HepG2 (cell line): ENCODE data around the gene ZSCAN31. TPM values are rescaled to one million over a fixed set of nuclear protein-coding genes. Genes with fewer than 3 reads are reported as not detected.

Experiments used
- GABPA ChIP-seq, 2 experiments: IDR thresholded peaks; 2 replicates each; pipeline ENCODE4 v1.6.1; 2011 to 2016; ENCODE audit warnings: low read depth in 2 of 2, low read length in 1 of 2, missing biosample characterization in 1 of 2, missing genetic modification characterization in 1 of 2
- KLF12 ChIP-seq: sonication (generic); formaldehyde crosslinking; IDR thresholded peaks from 2 replicates; pipeline ENCODE4 v1.4.0; 2020; ENCODE audit warnings: missing genetic modification reagents, borderline replicate concordance
- NR2F6 ChIP-seq, 2 experiments: IDR thresholded peaks; 2 replicates each; pipeline ENCODE4 v1.6.1; 2016; ENCODE audit warnings: antibody characterized with exemption in 1 of 2, mild to moderate bottlenecking in 1 of 2
- PHF21A ChIP-seq: sonication (generic); formaldehyde crosslinking; IDR thresholded peaks from 2 replicates; pipeline ENCODE4 v1.5.0; 2020; ENCODE audit warnings: mild to moderate bottlenecking, missing genetic modification reagents
- RXRA ChIP-seq: sonication (generic); formaldehyde crosslinking; IDR thresholded peaks from 2 replicates; pipeline ENCODE4 v1.5.1; 2020; ENCODE audit warnings: missing genetic modification reagents
- SNAPC5 ChIP-seq: sonication (generic); formaldehyde crosslinking; IDR thresholded peaks from 2 replicates; pipeline ENCODE4 v1.8.1; 2023; ENCODE audit warnings: mild to moderate bottlenecking, missing genetic modification reagents, borderline replicate concordance
- SOX5 ChIP-seq: IDR thresholded peaks from 2 replicates; pipeline ENCODE4 v1.6.1; 2016; ENCODE audit warnings: borderline replicate concordance
- SOX6 ChIP-seq, 2 experiments: fragments of 450-650 bp in 1 of 2; sonication (generic) in 1 of 2; formaldehyde crosslinking in 1 of 2; IDR thresholded peaks; 2 replicates each; pipeline versions ENCODE4 v1.4.0 to v1.6.1; 2017 to 2020; ENCODE audit warnings: antibody characterized with exemption in 1 of 2, mild to moderate bottlenecking in 1 of 2, missing genetic modification reagents in 1 of 2
- THAP8 ChIP-seq: sonication (generic); formaldehyde crosslinking; IDR thresholded peaks from 2 replicates; pipeline ENCODE4 v1.5.1; 2020; ENCODE audit warnings: missing genetic modification reagents, mild to moderate bottlenecking, borderline replicate concordance
- ZKSCAN5 ChIP-seq: sonication (generic); formaldehyde crosslinking; IDR thresholded peaks from 2 replicates; pipeline ENCODE4 v1.5.1; 2020; ENCODE audit warnings: mild to moderate bottlenecking, missing genetic modification reagents
- ZNF136 ChIP-seq: sonication (generic); formaldehyde crosslinking; IDR thresholded peaks from 2 replicates; pipeline ENCODE4 v1.8.1; 2022; ENCODE audit warnings: low read depth, mild to moderate bottlenecking, moderate library complexity, missing genetic modification reagents
- ZNF17 ChIP-seq: sonication (generic); formaldehyde crosslinking; IDR thresholded peaks from 2 replicates; pipeline ENCODE4 v1.5.0; 2020; ENCODE audit warnings: mild to moderate bottlenecking, missing genetic modification reagents
- ZNF180 ChIP-seq: sonication (generic); formaldehyde crosslinking; IDR thresholded peaks from 2 replicates; pipeline ENCODE4 v1.4.0; 2020; ENCODE audit warnings: low read depth, missing genetic modification reagents, borderline replicate concordance
- ZNF337 ChIP-seq: sonication (generic); formaldehyde crosslinking; IDR thresholded peaks from 2 replicates; pipeline ENCODE4 v1.5.1; 2020; ENCODE audit warnings: missing genetic modification reagents, low read depth, mild to moderate bottlenecking, borderline replicate concordance
- ZNF83 ChIP-seq: sonication (generic); formaldehyde crosslinking; IDR thresholded peaks from 2 replicates; pipeline ENCODE4 v1.4.0; 2020; ENCODE audit warnings: missing genetic modification reagents, mild to moderate bottlenecking, borderline replicate concordance
- ZNF839 ChIP-seq: sonication (generic); formaldehyde crosslinking; IDR thresholded peaks from 2 replicates; pipeline ENCODE4 v1.4.0; 2020; ENCODE audit warnings: missing genetic modification reagents, mild to moderate bottlenecking, borderline replicate concordance
- polyA plus RNA-seq, 8 experiments: library from polyadenylated mRNA; depleted of rRNA in 3 of 8; stranded (reverse) in 7 of 8; unstranded in 1 of 8; fragments of >200 nt; fragmentation: Illumina TruSeq in 4 of 8; extraction: Trizol in 4 of 8; gene quantifications; 2 replicates each; pipeline versions ENCODE4 v1.2.1 to v1.2.3, GENCODE V29; 2011 to 2016; ENCODE audit warnings: low read depth in 4 of 8, missing spikeins in 1 of 8, mixed read lengths in 1 of 8; ENCODE audit not compliant: insufficient read depth in 1 of 8
- total RNA-seq, 5 experiments: library from RNA; depleted of rRNA; stranded (reverse); fragments of >200 nt; fragmentation: Illumina TruSeq; extraction: Trizol; gene quantifications; 2 replicates each; pipeline ENCODE4 v1.2.3, GENCODE V29; 2016; ENCODE audit warnings: low read depth in 1 of 5
- TF ChIP-seq, protein P1 (sequence below): sonication (generic); formaldehyde crosslinking; IDR thresholded peaks from 2 replicates; pipeline ENCODE4 v1.4.0; 2020; ENCODE audit warnings: mild to moderate bottlenecking, missing genetic modification reagents
- TF ChIP-seq, protein P2 (sequence below): sonication (generic); formaldehyde crosslinking; IDR thresholded peaks from 2 replicates; pipeline ENCODE4 v1.4.0; 2020; ENCODE audit warnings: missing genetic modification reagents
- TF ChIP-seq, protein P3 (sequence below): sonication (generic); formaldehyde crosslinking; IDR thresholded peaks from 2 replicates; pipeline ENCODE4 v1.5.0; 2020; ENCODE audit warnings: mild to moderate bottlenecking, missing genetic modification reagents

ZSCAN31 gene
- total and polyA plus RNA-seq, 2 of the 13 experiments (the other 11 are each of a cell fraction or from before 2014, with no cell fraction given): 5.3 to 6.2 TPM

DNA sequence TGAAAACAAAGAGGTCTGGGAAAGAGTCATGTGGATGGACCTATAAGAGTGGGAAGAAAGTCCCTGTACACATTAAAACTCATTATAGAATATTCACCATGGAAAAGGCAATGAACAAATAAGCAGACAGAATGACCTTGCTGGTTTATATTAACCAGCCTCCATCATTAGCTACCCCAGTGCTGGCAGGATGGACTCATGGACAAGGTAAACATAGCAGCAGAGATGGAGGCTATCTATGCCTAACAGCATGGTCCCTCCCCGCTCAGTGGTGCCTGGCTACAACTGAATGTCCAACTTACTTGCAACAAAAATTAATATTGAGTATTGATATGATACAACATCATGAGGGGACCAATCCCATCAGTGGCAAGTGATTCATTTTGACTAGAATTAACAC is 9.3 kb upstream of the ZSCAN31 start (continued):
- TF ChIP-seq, protein P1, sequence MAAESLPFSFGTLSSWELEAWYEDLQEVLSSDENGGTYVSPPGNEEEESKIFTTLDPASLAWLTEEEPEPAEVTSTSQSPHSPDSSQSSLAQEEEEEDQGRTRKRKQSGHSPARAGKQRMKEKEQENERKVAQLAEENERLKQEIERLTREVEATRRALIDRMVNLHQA (CRISPR knock-in tag): no peak
- TF ChIP-seq ZKSCAN5 (CRISPR knock-in tag) (no peak), ZNF839 (no peak), THAP8 (no peak), ZNF337 (CRISPR knock-in tag) (no peak), NR2F6 (IDR thresholded peaks at IDR 0.05) (no peak), NR2F6 (CRISPR knock-in tag; IDR thresholded peaks at IDR 0.05) (peak; percentile 36; the same call in 1 of the 2 replicates), ZNF83 (CRISPR knock-in tag) (no peak), ZNF17 (CRISPR knock-in tag) (no peak), SOX5 (CRISPR knock-in tag) (peak; percentile 52; the same call in 1 of the 2 replicates), ZNF136 (CRISPR knock-in tag) (no peak), GABPA (IDR thresholded peaks at IDR 0.05; ENCODE audit: low read depth, low read length) (no peak), GABPA (CRISPR knock-in tag; IDR thresholded peaks at IDR 0.05; ENCODE audit: low read depth) (peak; percentile 49), KLF12 (0 out of 2 replicates have a peak, but pooled peaks have one; percentile 25), ZNF180 (no peak), SNAPC5 (CRISPR knock-in tag) (no peak), PHF21A (peak; percentile 73), RXRA (CRISPR knock-in tag) (no peak), SOX6 (IDR thresholded peaks at IDR 0.05) (no peak), SOX6 (CRISPR knock-in tag; IDR thresholded peaks at IDR 0.05) (peak; percentile 66)
- TF ChIP-seq, protein P2, sequence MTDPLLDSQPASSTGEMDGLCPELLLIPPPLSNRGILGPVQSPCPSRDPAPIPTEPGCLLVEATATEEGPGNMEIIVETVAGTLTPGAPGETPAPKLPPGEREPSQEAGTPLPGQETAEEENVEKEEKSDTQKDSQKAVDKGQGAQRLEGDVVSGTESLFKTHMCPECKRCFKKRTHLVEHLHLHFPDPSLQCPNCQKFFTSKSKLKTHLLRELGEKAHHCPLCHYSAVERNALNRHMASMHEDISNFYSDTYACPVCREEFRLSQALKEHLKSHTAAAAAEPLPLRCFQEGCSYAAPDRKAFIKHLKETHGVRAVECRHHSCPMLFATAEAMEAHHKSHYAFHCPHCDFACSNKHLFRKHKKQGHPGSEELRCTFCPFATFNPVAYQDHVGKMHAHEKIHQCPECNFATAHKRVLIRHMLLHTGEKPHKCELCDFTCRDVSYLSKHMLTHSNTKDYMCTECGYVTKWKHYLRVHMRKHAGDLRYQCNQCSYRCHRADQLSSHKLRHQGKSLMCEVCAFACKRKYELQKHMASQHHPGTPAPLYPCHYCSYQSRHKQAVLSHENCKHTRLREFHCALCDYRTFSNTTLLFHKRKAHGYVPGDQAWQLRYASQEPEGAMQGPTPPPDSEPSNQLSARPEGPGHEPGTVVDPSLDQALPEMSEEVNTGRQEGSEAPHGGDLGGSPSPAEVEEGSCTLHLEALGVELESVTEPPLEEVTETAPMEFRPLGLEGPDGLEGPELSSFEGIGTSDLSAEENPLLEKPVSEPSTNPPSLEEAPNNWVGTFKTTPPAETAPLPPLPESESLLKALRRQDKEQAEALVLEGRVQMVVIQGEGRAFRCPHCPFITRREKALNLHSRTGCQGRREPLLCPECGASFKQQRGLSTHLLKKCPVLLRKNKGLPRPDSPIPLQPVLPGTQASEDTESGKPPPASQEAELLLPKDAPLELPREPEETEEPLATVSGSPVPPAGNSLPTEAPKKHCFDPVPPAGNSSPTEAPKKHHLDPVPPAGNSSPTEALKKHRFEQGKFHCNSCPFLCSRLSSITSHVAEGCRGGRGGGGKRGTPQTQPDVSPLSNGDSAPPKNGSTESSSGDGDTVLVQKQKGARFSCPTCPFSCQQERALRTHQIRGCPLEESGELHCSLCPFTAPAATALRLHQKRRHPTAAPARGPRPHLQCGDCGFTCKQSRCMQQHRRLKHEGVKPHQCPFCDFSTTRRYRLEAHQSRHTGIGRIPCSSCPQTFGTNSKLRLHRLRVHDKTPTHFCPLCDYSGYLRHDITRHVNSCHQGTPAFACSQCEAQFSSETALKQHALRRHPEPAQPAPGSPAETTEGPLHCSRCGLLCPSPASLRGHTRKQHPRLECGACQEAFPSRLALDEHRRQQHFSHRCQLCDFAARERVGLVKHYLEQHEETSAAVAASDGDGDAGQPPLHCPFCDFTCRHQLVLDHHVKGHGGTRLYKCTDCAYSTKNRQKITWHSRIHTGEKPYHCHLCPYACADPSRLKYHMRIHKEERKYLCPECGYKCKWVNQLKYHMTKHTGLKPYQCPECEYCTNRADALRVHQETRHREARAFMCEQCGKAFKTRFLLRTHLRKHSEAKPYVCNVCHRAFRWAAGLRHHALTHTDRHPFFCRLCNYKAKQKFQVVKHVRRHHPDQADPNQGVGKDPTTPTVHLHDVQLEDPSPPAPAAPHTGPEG (CRISPR knock-in tag): no peak
- TF ChIP-seq, protein P3, sequence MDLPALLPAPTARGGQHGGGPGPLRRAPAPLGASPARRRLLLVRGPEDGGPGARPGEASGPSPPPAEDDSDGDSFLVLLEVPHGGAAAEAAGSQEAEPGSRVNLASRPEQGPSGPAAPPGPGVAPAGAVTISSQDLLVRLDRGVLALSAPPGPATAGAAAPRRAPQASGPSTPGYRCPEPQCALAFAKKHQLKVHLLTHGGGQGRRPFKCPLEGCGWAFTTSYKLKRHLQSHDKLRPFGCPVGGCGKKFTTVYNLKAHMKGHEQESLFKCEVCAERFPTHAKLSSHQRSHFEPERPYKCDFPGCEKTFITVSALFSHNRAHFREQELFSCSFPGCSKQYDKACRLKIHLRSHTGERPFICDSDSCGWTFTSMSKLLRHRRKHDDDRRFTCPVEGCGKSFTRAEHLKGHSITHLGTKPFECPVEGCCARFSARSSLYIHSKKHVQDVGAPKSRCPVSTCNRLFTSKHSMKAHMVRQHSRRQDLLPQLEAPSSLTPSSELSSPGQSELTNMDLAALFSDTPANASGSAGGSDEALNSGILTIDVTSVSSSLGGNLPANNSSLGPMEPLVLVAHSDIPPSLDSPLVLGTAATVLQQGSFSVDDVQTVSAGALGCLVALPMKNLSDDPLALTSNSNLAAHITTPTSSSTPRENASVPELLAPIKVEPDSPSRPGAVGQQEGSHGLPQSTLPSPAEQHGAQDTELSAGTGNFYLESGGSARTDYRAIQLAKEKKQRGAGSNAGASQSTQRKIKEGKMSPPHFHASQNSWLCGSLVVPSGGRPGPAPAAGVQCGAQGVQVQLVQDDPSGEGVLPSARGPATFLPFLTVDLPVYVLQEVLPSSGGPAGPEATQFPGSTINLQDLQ (CRISPR knock-in tag): no peak
